Inflammatory macrophage treated with lipopolysaccharide for 1 hour (primary cell): ENCODE results near the gene UBN2.
A peak's percentile ranks its signal among the peaks of the same experiment; 100 is the strongest.
"Not testable (repeated sequence)": the region's sequence is repeated elsewhere in the genome, so short reads cannot be mapped to it uniquely, and the experiment has no call there.

Source experiments
- DNase-seq, 2 donors: peaks; one replicate each; pipeline ENCODE4 v3.0.0-alpha.2; 2020 to 2022

The UBN2 gene

GRCh38 chr7:139230774-139231512 lies at the start of gene UBN2:
Gene UBN2, plus strand, starts transcription at chr7:139231237. Its CDS starts 248 bp downstream, at chr7:139231485.
- DNase-seq: peak; percentile 99 to 100

GRCh38 chr7:139181404-139181803 lies 49.6 kb upstream of the UBN2 start:
- DNase-seq: no peak

GRCh38 chr7:139182363-139182762 lies 48.7 kb upstream of the UBN2 start:
- no peak for DNase-seq

GRCh38 chr7:139183251-139183650 lies 47.8 kb upstream of the UBN2 start:
- DNase-seq: no peak

GRCh38 chr7:139183878-139184338 lies 47.1 kb upstream of the UBN2 start:
- no peak for DNase-seq

- DNase-seq: no peak
These were observed 44.9 kb upstream of the UBN2 start for GRCh38 chr7:139186146-139186545.

GRCh38 chr7:139189357-139189756 lies 41.7 kb upstream of the UBN2 start:
- DNase-seq: no peak

- no peak for DNase-seq
These were observed 38.9 kb upstream of the UBN2 start for GRCh38 chr7:139192014-139192706.

GRCh38 chr7:139200382-139200781 lies 30.7 kb upstream of the UBN2 start:
- DNase-seq: no peak

- no peak for DNase-seq
These were observed 27.0 kb upstream of the UBN2 start for GRCh38 chr7:139203992-139204391.

GRCh38 chr7:139205843-139206242 lies 25.2 kb upstream of the UBN2 start:
- no peak for DNase-seq

GRCh38 chr7:139212133-139212532 lies 18.9 kb upstream of the UBN2 start:
- DNase-seq: no peak

GRCh38 chr7:139213489-139213888 lies 17.5 kb upstream of the UBN2 start:
- not testable (repeated sequence) for DNase-seq

GRCh38 chr7:139218173-139218572 lies 12.9 kb upstream of the UBN2 start:
- DNase-seq: no peak

- DNase-seq: no peak
These were observed 6.8 kb upstream of the UBN2 start for GRCh38 chr7:139224219-139224618.

GRCh38 chr7:139224836-139225235 lies 6.2 kb upstream of the UBN2 start:
- not testable (repeated sequence) for DNase-seq

GRCh38 chr7:139225286-139226157 lies 5.5 kb upstream of the UBN2 start:
- not testable (repeated sequence) for DNase-seq

GRCh38 chr7:139226158-139226515 lies 4.9 kb upstream of the UBN2 start:
- DNase-seq: not testable (repeated sequence)

- DNase-seq: not testable (repeated sequence)
These were observed 4.0 kb upstream of the UBN2 start for GRCh38 chr7:139226988-139227488.

- no peak for DNase-seq
These were observed 1.0 kb upstream of the UBN2 start for GRCh38 chr7:139230023-139230422.

- no peak for DNase-seq
These were observed 608 bp upstream of the UBN2 start for GRCh38 chr7:139230484-139230773.

- DNase-seq: peak; percentile 24 to 42
These were observed 708 bp downstream of the UBN2 start for GRCh38 chr7:139231513-139232376.
